NCI-H2196 (cell line): ENCODE measurements around the gene VPS8.

Experiments
- DNase-seq: peaks from one replicate; lab custom pipeline; 2025; ENCODE audit not compliant: unreplicated experiment; lab: John Stamatoyannopoulos, UW

Gene VPS8

GRCh38 chr3:185084901-185085300 is 272.9 kb downstream of the VPS8 start:
- no peak for DNase-seq

GRCh38 chr3:185087419-185087818 is 275.5 kb downstream of the VPS8 start:
- no peak for DNase-seq

GRCh38 chr3:185089343-185089742 is 277.4 kb downstream of the VPS8 start:
- no peak for DNase-seq

- no peak for DNase-seq
Observed at GRCh38 chr3:185089751-185090150, 277.8 kb downstream of the VPS8 start.

GRCh38 chr3:185090811-185091210 is 278.8 kb downstream of the VPS8 start:
- DNase-seq, result no peak

- DNase-seq, result no peak
Observed at GRCh38 chr3:185093116-185093515, 281.1 kb downstream of the VPS8 start.

- no peak for DNase-seq
Observed at GRCh38 chr3:185094697-185095096, 282.7 kb downstream of the VPS8 start.
